H9 (cell line): ENCODE results near the gene SUGP1. TPM values are rescaled to one million over a fixed set of nuclear protein-coding genes. Genes with fewer than 3 reads are reported as not detected.

Source experiments
- DNase-seq: peaks from one replicate; pipeline ENCODE4 v3.0.0-alpha.2; 2017
- H2AFZ ChIP-seq: one replicate; pipeline ENCODE4 v1.6.1; 2013; ENCODE audit warnings: mild to moderate bottlenecking, low read length, control low read depth, moderate library complexity
- H2AK5ac ChIP-seq: 2 replicates; pipeline ENCODE4 v1.6.1; 2013; ENCODE audit warnings: low read length, control low read depth, mixed read lengths; ENCODE audit not compliant: insufficient read length
- H2BK120ac ChIP-seq: one replicate; pipeline ENCODE4 v1.6.1; 2013; ENCODE audit warnings: low read depth, mild to moderate bottlenecking, low read length, control low read depth, inconsistent platforms; ENCODE audit not compliant: poor library complexity, severe bottlenecking
- H2BK12ac ChIP-seq: 2 replicates; pipeline ENCODE4 v1.6.1; 2013; ENCODE audit warnings: low read length, control low read depth, mixed read lengths, low read depth; ENCODE audit not compliant: insufficient read length
- H2BK15ac ChIP-seq: 2 replicates; pipeline ENCODE4 v1.6.1; 2013; ENCODE audit warnings: low read depth, low read length, control low read depth
- H2BK20ac ChIP-seq: one replicate; pipeline ENCODE4 v1.6.1; 2013; ENCODE audit warnings: low read depth, mild to moderate bottlenecking, low read length, control low read depth, inconsistent platforms; ENCODE audit not compliant: poor library complexity, severe bottlenecking
- H2BK5ac ChIP-seq: 2 replicates; pipeline ENCODE4 v1.6.1; 2013; ENCODE audit warnings: low read length, control low read depth, mixed read lengths; ENCODE audit not compliant: insufficient read length
- H3K14ac ChIP-seq: 2 replicates; pipeline ENCODE4 v1.6.1; 2013; ENCODE audit warnings: low read length, control low read depth; ENCODE audit not compliant: insufficient read depth
- H3K18ac ChIP-seq: 2 replicates; pipeline ENCODE4 v1.6.1; 2013; ENCODE audit warnings: low read depth, mild to moderate bottlenecking, mixed read lengths, low read length, control low read depth; ENCODE audit not compliant: insufficient read length
- H3K23ac ChIP-seq: 2 replicates; pipeline ENCODE4 v1.6.1; 2013; ENCODE audit warnings: low read length, control low read depth, mixed read lengths, low read depth; ENCODE audit not compliant: insufficient read length
- H3K23me2 ChIP-seq: 2 replicates; pipeline ENCODE4 v1.6.1; 2013; ENCODE audit warnings: low read depth, mild to moderate bottlenecking, mixed read lengths, low read length, control low read depth; ENCODE audit not compliant: insufficient read length, poor library complexity, severe bottlenecking
- H3K27ac ChIP-seq: 2 replicates; pipeline ENCODE4 v1.5.1; 2013; ENCODE audit warnings: low read length, control low read depth, mixed read lengths, low read depth; ENCODE audit not compliant: insufficient read length
- H3K27me3 ChIP-seq: 2 replicates; pipeline ENCODE4 v1.6.1; 2013; ENCODE audit warnings: low read length, control low read depth, inconsistent platforms; ENCODE audit not compliant: insufficient read depth
- H3K4ac ChIP-seq: 2 replicates; pipeline ENCODE4 v1.6.1; 2013; ENCODE audit warnings: low read depth, mild to moderate bottlenecking, control low read depth, inconsistent platforms, low read length, moderate library complexity
- H3K4me1 ChIP-seq: 2 replicates; pipeline ENCODE4 v1.6.1; 2013; ENCODE audit warnings: low read length, control low read depth, inconsistent platforms; ENCODE audit not compliant: insufficient read depth
- H3K4me2 ChIP-seq: 2 replicates; pipeline ENCODE4 v1.6.1; 2013; ENCODE audit warnings: low read length, control low read depth, mixed read lengths; ENCODE audit not compliant: insufficient read length, insufficient read depth
- H3K56ac ChIP-seq: 2 replicates; pipeline ENCODE4 v1.6.1; 2013; ENCODE audit warnings: low read depth, mild to moderate bottlenecking, mixed read lengths, low read length, control low read depth; ENCODE audit not compliant: insufficient read length
- H3K79me1 ChIP-seq: 2 replicates; pipeline ENCODE4 v1.6.1; 2013; ENCODE audit warnings: low read depth, mild to moderate bottlenecking, moderate library complexity, low read length, control low read depth, inconsistent platforms; ENCODE audit not compliant: insufficient read depth, poor library complexity, severe bottlenecking
- H3K79me2 ChIP-seq: 2 replicates; pipeline ENCODE4 v1.6.1; 2013; ENCODE audit warnings: low read length, control low read depth, inconsistent platforms; ENCODE audit not compliant: insufficient read depth
- H3K9ac ChIP-seq: 2 replicates; pipeline ENCODE4 v1.6.1; 2013; ENCODE audit warnings: low read length, control low read depth, mixed read lengths; ENCODE audit not compliant: insufficient read length; ENCODE audit errors: extremely low read depth
- H3K9me3 ChIP-seq: one replicate; pipeline ENCODE4 v1.6.1; 2013; ENCODE audit warnings: low read depth, low read length, inconsistent platforms; ENCODE audit not compliant: control insufficient read depth
- H3T11ph ChIP-seq: one replicate; pipeline ENCODE4 v1.6.1; 2013; ENCODE audit warnings: mild to moderate bottlenecking, low read length, control low read depth, inconsistent platforms
- H4K20me1 ChIP-seq: one replicate; pipeline ENCODE4 v1.6.1; 2013; ENCODE audit not compliant: control insufficient read depth, insufficient read length, insufficient read depth
- H4K5ac ChIP-seq: 2 replicates; pipeline ENCODE4 v1.6.1; 2013; ENCODE audit warnings: low read depth, mild to moderate bottlenecking, mixed read lengths, low read length, control low read depth; ENCODE audit not compliant: insufficient read length
- H4K8ac ChIP-seq: replicated peaks from 2 replicates; pipeline ENCODE4 v1.6.1; 2013; ENCODE audit warnings: low read length, control low read depth, mixed read lengths, low read depth; ENCODE audit not compliant: insufficient read length
- H4K91ac ChIP-seq: 2 replicates; pipeline ENCODE4 v1.6.1; 2013; ENCODE audit warnings: low read depth, mild to moderate bottlenecking, moderate library complexity, mixed read lengths, low read length, control low read depth; ENCODE audit not compliant: insufficient read length
- H3K27ac Mint-ChIP-seq, 3 experiments: 2 replicates in 2 of 3; 3 replicates in 1 of 3; pipeline ENCODE4 v1.8.0; 2020 to 2021; ENCODE audit warnings: mixed read lengths in 3 of 3, mild to moderate bottlenecking in 1 of 3, moderate library complexity in 1 of 3
- H3K27me3 Mint-ChIP-seq: 2 replicates; pipeline ENCODE4 v1.8.0; 2021; ENCODE audit warnings: low read depth, mild to moderate bottlenecking, moderate library complexity, mixed read lengths
- H3K36me3 Mint-ChIP-seq, 3 experiments: 2 replicates in 2 of 3; 3 replicates in 1 of 3; pipeline ENCODE4 v1.8.0; 2020 to 2021; ENCODE audit warnings: low read depth in 3 of 3, mixed read lengths in 3 of 3; ENCODE audit not compliant: insufficient read depth in 1 of 3
- H3K4me1 Mint-ChIP-seq, 2 experiments: 2 replicates each; pipeline ENCODE4 v1.8.0; 2020; ENCODE audit warnings: mixed read lengths in 2 of 2
- H3K4me3 Mint-ChIP-seq, 2 experiments: 2 replicates in 1 of 2; 3 replicates in 1 of 2; pipeline ENCODE4 v1.8.0; 2020 to 2021; ENCODE audit warnings: mild to moderate bottlenecking in 2 of 2, mixed read lengths in 2 of 2, moderate library complexity in 1 of 2
- H3K9me3 Mint-ChIP-seq, 2 experiments: 2 replicates in 1 of 2; 3 replicates in 1 of 2; pipeline ENCODE4 v1.8.0; 2020; ENCODE audit warnings: mild to moderate bottlenecking in 2 of 2, mixed read lengths in 2 of 2, moderate library complexity in 1 of 2
- WGBS: extraction: QIAGEN DNeasy Blood & Tissue Kit; methylation state at CpG from one replicate; pipeline ENCODE4 v1.1.7; 2013; ENCODE audit warnings: missing lambda C conversion rate, low lambda C conversion rate, mixed read lengths; ENCODE audit not compliant: insufficient read length; ENCODE audit errors: extremely low coverage; 5-methylcytosine and 5-hydroxymethylcytosine counted together
- total RNA-seq: library from RNA; stranded (reverse); gene quantifications from 2 replicates; pipeline ENCODE4 v1.2.1, GENCODE V29; 2021
- TF ChIP-seq, protein P1 (sequence below): fragments of 200-600 bp; sonication (generic); conservative IDR thresholded peaks from 3 replicates; pipeline ENCODE4 v1.8.0; 2021; ENCODE audit warnings: antibody characterized with exemption, mild to moderate bottlenecking

Gene SUGP1
- total RNA-seq, 1 experiment from 2014 or later, result 103 TPM

DNA sequence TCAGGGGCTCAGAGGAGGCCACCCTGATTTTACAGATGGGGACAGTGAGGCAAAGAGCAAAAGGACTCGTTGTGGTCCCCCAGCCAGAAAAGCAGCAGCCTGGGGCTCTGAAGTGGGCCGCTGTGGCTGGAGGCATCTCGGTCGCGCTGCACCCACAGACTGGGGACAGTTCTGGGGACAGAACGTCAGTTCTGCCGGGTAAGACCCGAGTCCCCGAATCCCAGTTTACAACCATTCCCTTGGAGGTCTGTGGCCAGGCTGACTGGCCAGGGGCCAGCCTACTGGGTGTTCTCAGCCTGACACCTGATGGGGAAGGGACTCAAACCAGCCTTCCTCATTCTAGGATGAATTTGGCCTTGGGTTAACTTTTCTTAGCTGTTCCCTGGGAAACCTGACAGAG lies 14.1 kb downstream of the SUGP1 start:
- no peak overlapping the region for H4K8ac ChIP-seq
- H2BK120ac ChIP-seq, result no peak overlapping the region
- no peak overlapping the region for H2BK12ac ChIP-seq
- no peak overlapping the region for H2BK20ac ChIP-seq
- no peak overlapping the region for H2BK15ac ChIP-seq
- Mint-ChIP-seq H3K36me3 (peaks cover 27 to 70% (median 70%) of the 10 kb centered on the region in 3 experiments), H3K4me1 (no peaks in the 10 kb centered on the region), H3K27ac (no peak overlapping the region), H3K4me3 (no peak overlapping the region), H3K9me3 (no peaks in the 10 kb centered on the region), H3K27me3 (no peaks in the 10 kb centered on the region)
- H3K4me1 ChIP-seq, result no peaks in the 10 kb centered on the region
- no peaks in the 10 kb centered on the region for H3K9me3 ChIP-seq
- TF ChIP-seq, protein P1, sequence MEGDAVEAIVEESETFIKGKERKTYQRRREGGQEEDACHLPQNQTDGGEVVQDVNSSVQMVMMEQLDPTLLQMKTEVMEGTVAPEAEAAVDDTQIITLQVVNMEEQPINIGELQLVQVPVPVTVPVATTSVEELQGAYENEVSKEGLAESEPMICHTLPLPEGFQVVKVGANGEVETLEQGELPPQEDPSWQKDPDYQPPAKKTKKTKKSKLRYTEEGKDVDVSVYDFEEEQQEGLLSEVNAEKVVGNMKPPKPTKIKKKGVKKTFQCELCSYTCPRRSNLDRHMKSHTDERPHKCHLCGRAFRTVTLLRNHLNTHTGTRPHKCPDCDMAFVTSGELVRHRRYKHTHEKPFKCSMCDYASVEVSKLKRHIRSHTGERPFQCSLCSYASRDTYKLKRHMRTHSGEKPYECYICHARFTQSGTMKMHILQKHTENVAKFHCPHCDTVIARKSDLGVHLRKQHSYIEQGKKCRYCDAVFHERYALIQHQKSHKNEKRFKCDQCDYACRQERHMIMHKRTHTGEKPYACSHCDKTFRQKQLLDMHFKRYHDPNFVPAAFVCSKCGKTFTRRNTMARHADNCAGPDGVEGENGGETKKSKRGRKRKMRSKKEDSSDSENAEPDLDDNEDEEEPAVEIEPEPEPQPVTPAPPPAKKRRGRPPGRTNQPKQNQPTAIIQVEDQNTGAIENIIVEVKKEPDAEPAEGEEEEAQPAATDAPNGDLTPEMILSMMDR, result no peak
- no peak overlapping the region for H3K23ac ChIP-seq
- no peak overlapping the region for H2BK5ac ChIP-seq
- no peak overlapping the region for H4K5ac ChIP-seq
- no peak overlapping the region for H3T11ph ChIP-seq
- H4K20me1 ChIP-seq, result no peaks in the 10 kb centered on the region
- no peak overlapping the region for H3K18ac ChIP-seq
- H3K4ac ChIP-seq, result no peak overlapping the region
- no peak overlapping the region for H4K91ac ChIP-seq
- H3K4me2 ChIP-seq, result no peak overlapping the region
- H2AFZ ChIP-seq, result no peak overlapping the region
- H3K27me3 ChIP-seq, result no peaks in the 10 kb centered on the region
- no peak overlapping the region for H3K27ac ChIP-seq
- no CpG with 5 or more reads among the region's 9 CpGs for WGBS
- H3K79me1 ChIP-seq, result no peaks in the 10 kb centered on the region
- no peak overlapping the region for H3K9ac ChIP-seq
- H3K14ac ChIP-seq, result no peak overlapping the region
- 0 out of 2 replicates have a peak, but pooled peaks cover 2% of the 10 kb centered on the region for H3K79me2 ChIP-seq
- no peak for DNase-seq
- no peaks in the 10 kb centered on the region for H3K23me2 ChIP-seq
- H3K56ac ChIP-seq, result no peak overlapping the region
- no peak overlapping the region for H2AK5ac ChIP-seq
